H1 (cell line): Measurements from ENCODE around the gene SDR39U1. TPM values are rescaled to one million over a fixed set of nuclear protein-coding genes. Genes with fewer than 3 reads are reported as not detected.

ENCODE experiments used
- BACH1 ChIP-seq: IDR thresholded peaks from 2 replicates; pipeline ENCODE4 v1.6.1; 2012; ENCODE audit warnings: low read length, improper control_type of control experiment
- RNF2 ChIP-seq: fragments of 200-900, 300-1000 bp; sonication (generic); IDR thresholded peaks from 2 replicates; pipeline ENCODE4 v1.7.1; 2016; ENCODE audit warnings: borderline replicate concordance, low read depth, mild to moderate bottlenecking, antibody characterized with exemption, low read length; ENCODE audit not compliant: poor library complexity, severe bottlenecking; ENCODE audit errors: missing control alignments
- RXRA ChIP-seq: IDR thresholded peaks from 2 replicates; pipeline ENCODE4 v1.6.1; 2011; ENCODE audit warnings: low read depth, mild to moderate bottlenecking, low read length, moderate library complexity; ENCODE audit not compliant: insufficient read depth
- SP4 ChIP-seq: IDR thresholded peaks from 2 replicates; pipeline ENCODE4 v1.6.1; 2012; ENCODE audit warnings: low read length, inconsistent platforms
- polyA plus RNA-seq, 7 experiments: library from polyadenylated mRNA; depleted of rRNA in 3 of 7; stranded (reverse) in 5 of 7; unstranded in 2 of 7; fragments of >200 nt in 5 of 7; fragments of 200-250 nt in 2 of 7; gene quantifications; 1 replicate in 5 of 7; 2 replicates in 1 of 7; 4 replicates in 1 of 7; pipeline versions ENCODE4 v1.2.1 to v1.2.3, GENCODE V29; 2011 to 2013; ENCODE audit warnings: missing spikeins in 2 of 7, mixed read lengths in 2 of 7
- total RNA-seq: library from RNA; stranded (reverse); fragmentation: NEBNext Ultra II Directional; extraction: Animal tissue kit (Norgen Biotek cat#: 25700); gene quantifications from 2 replicates; pipeline ENCODE4 v1.2.1, GENCODE V29; 2021
- TF ChIP-seq, protein P1 (sequence below): fragments of 300-600 bp; sonication (generic); IDR thresholded peaks from 2 replicates; pipeline ENCODE4 v1.7.1; 2012; ENCODE audit warnings: low read length, moderate library complexity, mild to moderate bottlenecking, inconsistent platforms; ENCODE audit not compliant: insufficient replicate concordance
- TF ChIP-seq, protein P2 (sequence below), 3 experiments: IDR thresholded peaks; 1 replicate in 2 of 3; 2 replicates in 1 of 3; pipeline versions ENCODE4 v1.5.1 to v1.6.1; 2011; ENCODE audit warnings: low read length in 3 of 3, mild to moderate bottlenecking in 3 of 3, inconsistent platforms in 2 of 3, low read depth in 1 of 3, moderate library complexity in 1 of 3; ENCODE audit not compliant: insufficient read depth in 1 of 3; ENCODE audit errors: control extremely low read depth in 1 of 3

Gene SDR39U1
- total and polyA plus RNA-seq, 2 of the 8 experiments (the other 6 are each of a cell fraction or from before 2014, with no cell fraction given) = 46.7 to 98.8 TPM

DNA sequence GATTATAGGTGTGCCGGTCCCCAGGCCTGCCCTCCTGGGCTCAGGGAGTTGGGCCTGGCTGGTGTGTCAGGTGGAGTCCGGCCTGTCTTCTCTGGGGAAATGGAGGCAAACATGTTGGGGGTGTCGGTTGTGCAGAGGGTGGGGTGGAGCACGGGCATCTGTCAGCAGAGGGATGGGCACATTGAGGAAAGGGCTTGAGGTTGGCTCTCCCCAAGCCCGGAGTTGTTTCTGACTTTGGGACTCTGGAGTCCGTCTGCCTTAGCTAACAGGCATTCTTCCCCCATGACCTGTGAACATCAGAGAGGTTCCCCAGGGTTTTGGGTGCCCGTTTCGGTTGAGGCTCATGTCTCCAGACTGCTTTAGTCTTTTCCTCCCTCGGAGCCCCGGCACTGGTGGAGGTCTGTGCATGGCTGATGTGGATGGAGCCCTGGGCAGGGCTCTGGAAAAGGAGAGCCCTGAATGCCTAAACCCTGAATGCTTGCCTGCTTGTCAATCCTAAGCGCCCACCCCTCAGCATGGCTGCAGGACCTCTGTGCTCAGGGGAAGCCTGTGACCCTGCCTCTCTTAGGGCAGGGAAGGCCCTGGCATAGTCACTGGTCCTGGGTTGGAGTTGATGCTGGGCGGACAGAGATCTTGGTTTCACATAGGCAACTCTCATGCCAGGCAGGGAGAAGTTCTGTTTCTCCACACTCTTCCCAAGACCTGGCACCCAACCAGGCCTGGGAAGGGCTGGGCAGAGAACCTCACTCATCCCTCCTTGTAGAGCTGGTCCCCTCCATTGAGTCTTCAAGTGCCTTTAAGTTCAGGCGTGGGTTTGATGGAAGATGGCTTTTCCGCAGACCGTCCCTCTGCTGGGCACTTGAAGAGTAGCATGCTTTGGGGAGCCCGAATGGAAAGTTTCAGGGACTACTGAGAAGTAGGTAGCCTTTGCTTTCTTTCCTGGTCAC lies 30.9 kb downstream of the SDR39U1 start (continued):
- TF ChIP-seq, protein P1, sequence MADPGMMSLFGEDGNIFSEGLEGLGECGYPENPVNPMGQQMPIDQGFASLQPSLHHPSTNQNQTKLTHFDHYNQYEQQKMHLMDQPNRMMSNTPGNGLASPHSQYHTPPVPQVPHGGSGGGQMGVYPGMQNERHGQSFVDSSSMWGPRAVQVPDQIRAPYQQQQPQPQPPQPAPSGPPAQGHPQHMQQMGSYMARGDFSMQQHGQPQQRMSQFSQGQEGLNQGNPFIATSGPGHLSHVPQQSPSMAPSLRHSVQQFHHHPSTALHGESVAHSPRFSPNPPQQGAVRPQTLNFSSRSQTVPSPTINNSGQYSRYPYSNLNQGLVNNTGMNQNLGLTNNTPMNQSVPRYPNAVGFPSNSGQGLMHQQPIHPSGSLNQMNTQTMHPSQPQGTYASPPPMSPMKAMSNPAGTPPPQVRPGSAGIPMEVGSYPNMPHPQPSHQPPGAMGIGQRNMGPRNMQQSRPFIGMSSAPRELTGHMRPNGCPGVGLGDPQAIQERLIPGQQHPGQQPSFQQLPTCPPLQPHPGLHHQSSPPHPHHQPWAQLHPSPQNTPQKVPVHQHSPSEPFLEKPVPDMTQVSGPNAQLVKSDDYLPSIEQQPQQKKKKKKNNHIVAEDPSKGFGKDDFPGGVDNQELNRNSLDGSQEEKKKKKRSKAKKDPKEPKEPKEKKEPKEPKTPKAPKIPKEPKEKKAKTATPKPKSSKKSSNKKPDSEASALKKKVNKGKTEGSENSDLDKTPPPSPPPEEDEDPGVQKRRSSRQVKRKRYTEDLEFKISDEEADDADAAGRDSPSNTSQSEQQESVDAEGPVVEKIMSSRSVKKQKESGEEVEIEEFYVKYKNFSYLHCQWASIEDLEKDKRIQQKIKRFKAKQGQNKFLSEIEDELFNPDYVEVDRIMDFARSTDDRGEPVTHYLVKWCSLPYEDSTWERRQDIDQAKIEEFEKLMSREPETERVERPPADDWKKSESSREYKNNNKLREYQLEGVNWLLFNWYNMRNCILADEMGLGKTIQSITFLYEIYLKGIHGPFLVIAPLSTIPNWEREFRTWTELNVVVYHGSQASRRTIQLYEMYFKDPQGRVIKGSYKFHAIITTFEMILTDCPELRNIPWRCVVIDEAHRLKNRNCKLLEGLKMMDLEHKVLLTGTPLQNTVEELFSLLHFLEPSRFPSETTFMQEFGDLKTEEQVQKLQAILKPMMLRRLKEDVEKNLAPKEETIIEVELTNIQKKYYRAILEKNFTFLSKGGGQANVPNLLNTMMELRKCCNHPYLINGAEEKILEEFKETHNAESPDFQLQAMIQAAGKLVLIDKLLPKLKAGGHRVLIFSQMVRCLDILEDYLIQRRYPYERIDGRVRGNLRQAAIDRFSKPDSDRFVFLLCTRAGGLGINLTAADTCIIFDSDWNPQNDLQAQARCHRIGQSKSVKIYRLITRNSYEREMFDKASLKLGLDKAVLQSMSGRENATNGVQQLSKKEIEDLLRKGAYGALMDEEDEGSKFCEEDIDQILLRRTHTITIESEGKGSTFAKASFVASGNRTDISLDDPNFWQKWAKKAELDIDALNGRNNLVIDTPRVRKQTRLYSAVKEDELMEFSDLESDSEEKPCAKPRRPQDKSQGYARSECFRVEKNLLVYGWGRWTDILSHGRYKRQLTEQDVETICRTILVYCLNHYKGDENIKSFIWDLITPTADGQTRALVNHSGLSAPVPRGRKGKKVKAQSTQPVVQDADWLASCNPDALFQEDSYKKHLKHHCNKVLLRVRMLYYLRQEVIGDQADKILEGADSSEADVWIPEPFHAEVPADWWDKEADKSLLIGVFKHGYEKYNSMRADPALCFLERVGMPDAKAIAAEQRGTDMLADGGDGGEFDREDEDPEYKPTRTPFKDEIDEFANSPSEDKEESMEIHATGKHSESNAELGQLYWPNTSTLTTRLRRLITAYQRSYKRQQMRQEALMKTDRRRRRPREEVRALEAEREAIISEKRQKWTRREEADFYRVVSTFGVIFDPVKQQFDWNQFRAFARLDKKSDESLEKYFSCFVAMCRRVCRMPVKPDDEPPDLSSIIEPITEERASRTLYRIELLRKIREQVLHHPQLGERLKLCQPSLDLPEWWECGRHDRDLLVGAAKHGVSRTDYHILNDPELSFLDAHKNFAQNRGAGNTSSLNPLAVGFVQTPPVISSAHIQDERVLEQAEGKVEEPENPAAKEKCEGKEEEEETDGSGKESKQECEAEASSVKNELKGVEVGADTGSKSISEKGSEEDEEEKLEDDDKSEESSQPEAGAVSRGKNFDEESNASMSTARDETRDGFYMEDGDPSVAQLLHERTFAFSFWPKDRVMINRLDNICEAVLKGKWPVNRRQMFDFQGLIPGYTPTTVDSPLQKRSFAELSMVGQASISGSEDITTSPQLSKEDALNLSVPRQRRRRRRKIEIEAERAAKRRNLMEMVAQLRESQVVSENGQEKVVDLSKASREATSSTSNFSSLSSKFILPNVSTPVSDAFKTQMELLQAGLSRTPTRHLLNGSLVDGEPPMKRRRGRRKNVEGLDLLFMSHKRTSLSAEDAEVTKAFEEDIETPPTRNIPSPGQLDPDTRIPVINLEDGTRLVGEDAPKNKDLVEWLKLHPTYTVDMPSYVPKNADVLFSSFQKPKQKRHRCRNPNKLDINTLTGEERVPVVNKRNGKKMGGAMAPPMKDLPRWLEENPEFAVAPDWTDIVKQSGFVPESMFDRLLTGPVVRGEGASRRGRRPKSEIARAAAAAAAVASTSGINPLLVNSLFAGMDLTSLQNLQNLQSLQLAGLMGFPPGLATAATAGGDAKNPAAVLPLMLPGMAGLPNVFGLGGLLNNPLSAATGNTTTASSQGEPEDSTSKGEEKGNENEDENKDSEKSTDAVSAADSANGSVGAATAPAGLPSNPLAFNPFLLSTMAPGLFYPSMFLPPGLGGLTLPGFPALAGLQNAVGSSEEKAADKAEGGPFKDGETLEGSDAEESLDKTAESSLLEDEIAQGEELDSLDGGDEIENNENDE = no peak
- TF ChIP-seq, protein P2, sequence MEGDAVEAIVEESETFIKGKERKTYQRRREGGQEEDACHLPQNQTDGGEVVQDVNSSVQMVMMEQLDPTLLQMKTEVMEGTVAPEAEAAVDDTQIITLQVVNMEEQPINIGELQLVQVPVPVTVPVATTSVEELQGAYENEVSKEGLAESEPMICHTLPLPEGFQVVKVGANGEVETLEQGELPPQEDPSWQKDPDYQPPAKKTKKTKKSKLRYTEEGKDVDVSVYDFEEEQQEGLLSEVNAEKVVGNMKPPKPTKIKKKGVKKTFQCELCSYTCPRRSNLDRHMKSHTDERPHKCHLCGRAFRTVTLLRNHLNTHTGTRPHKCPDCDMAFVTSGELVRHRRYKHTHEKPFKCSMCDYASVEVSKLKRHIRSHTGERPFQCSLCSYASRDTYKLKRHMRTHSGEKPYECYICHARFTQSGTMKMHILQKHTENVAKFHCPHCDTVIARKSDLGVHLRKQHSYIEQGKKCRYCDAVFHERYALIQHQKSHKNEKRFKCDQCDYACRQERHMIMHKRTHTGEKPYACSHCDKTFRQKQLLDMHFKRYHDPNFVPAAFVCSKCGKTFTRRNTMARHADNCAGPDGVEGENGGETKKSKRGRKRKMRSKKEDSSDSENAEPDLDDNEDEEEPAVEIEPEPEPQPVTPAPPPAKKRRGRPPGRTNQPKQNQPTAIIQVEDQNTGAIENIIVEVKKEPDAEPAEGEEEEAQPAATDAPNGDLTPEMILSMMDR (IDR thresholded peaks at IDR 0.05; ENCODE audit: control extremely low read depth in 1 of 3, insufficient read depth in 1 of 3, low read depth in 1 of 3, low read length in 3 of 3) = peak; percentile 66 to 89 (median 84)
- TF ChIP-seq SP4 = no peak
- TF ChIP-seq RXRA = no peak
- TF ChIP-seq RNF2 = no peak
- TF ChIP-seq BACH1 = no peak
